ENCODE data around the gene APLP1. TPM values are rescaled to one million over a fixed set of nuclear protein-coding genes. Genes with fewer than 3 reads are reported as not detected.

APLP1 gene
- total RNA-seq, 1 donor from 2014 or later: 2.1 TPM

DNA sequence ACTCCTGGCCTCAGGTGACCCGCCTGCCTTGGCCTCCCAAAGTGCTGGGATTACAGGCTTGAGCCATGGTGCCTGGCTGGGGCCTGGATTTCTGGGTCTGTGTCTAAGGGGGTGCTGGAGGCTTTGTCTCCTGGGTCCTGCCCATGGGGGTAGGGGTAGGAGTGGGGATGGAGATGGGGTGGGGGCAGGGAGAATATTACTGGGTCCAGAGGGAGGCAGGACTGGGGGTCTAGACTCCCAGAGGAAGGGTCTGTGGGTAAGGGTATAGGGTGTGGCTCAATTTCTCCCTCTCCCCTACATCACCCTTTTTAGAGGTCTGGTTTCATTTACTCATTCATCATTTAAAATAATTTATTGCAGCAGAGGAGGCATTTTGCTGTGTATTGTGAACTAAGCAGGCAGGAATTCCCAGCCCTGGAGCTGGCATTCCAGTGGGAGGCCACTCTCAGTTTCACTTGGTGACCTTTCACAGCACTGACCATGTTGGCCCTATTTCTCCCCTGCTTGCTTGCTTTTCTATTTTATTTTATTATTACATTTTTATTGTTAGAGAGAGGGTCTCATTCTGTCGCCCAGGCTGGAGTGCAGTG, 32.8 kb downstream of the APLP1 start:
- Histone ChIP-seq H3K9me3 (ENCODE audit: control insufficient read depth in 3 of 3, low read length in 3 of 3) (no peaks in the 10 kb centered on the region), H3K9ac (ENCODE audit: low read depth in 1 of 3, low read length in 3 of 3) (peak overlapping the region in 1 of 3 donors; percentile 73), H3K4me3 (ENCODE audit: low read length in 3 of 3) (peak overlapping the region in 1 of 3 donors; percentile 72), H3K27me3 (ENCODE audit: control insufficient read depth in 3 of 3, insufficient read depth in 3 of 3, low read length in 3 of 3) (peaks cover 0 to 23% (median 6%) of the 10 kb centered on the region in 3 donors), H3K4me1 (ENCODE audit: control insufficient read depth in 3 of 3, insufficient read depth in 3 of 3, low read length in 3 of 3) (peaks cover 6 to 17% (median 15%) of the 10 kb centered on the region in 3 donors), H3K36me3 (ENCODE audit: control insufficient read depth in 3 of 3, insufficient read depth in 3 of 3, low read length in 3 of 3) (peaks cover 0 to 2% (median 0%) of the 10 kb centered on the region in 3 donors), H3K27ac (ENCODE audit: low read depth, low read length) (no peak overlapping the region)

DNA sequence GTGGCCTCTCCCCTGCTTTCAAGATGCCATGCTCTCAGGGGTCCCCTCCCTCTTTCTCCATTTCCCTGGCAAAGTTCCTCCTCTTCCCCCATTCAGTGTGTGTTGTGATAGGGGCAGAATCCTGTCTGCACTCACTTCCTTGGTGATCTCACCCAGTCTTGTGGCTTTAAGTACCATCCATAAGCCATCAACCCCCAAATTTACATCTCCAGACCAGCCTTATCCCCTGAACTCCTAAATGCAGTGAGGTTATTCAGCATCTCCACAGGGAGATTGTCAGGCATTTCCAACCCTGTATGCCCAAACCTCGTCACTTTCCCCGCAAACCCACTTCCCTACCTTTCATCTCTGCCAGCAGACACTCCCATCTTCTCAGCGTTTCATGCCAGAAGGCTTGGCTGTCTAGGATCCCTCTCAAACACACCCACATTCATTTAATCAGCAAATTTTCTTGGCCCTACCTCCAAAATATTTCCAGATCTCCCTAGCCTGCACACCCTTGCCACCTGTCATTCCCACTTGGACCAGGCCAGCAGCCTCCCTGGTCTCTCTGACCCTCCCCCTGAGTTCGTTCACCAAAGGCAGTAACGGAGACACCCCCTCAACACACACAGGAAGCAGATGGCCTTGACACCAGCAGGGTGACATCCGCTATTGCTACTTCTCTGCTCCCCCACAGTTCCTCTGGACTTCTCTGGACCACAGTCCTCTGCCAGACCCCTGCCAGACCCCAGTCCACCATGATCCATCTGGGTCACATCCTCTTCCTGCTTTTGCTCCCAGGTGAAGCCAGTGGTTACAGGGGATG, 33.7 kb downstream of the APLP1 start, which contains the start of gene HCST:
TSS of gene HCST (plus strand) at position 676 of the 808 bp plus-strand sequence. CDS start at position 741, 65 bp downstream.
- Histone ChIP-seq H3K4me1 (ENCODE audit: control insufficient read depth in 3 of 3, insufficient read depth in 3 of 3, low read length in 3 of 3) (peaks cover 6 to 17% (median 15%) of the 10 kb centered on the region in 3 donors), H3K9ac (ENCODE audit: low read depth in 1 of 3, low read length in 3 of 3) (peak within 1 kb of the TSS in 1 of 3 donors; percentile 53), H3K27ac (ENCODE audit: low read depth, low read length) (peak within 1 kb of the TSS; percentile 60), H3K27me3 (ENCODE audit: control insufficient read depth in 3 of 3, insufficient read depth in 3 of 3, low read length in 3 of 3) (peaks cover 0 to 23% (median 6%) of the 10 kb centered on the region in 3 donors), H3K9me3 (ENCODE audit: control insufficient read depth in 3 of 3, low read length in 3 of 3) (no peaks in the 10 kb centered on the region), H3K4me3 (ENCODE audit: low read length in 3 of 3) (peak within 1 kb of the TSS in 2 of 3 donors; percentile 38 to 40), H3K36me3 (ENCODE audit: control insufficient read depth in 3 of 3, insufficient read depth in 3 of 3, low read length in 3 of 3) (no peaks in the 10 kb centered on the region)

DNA sequence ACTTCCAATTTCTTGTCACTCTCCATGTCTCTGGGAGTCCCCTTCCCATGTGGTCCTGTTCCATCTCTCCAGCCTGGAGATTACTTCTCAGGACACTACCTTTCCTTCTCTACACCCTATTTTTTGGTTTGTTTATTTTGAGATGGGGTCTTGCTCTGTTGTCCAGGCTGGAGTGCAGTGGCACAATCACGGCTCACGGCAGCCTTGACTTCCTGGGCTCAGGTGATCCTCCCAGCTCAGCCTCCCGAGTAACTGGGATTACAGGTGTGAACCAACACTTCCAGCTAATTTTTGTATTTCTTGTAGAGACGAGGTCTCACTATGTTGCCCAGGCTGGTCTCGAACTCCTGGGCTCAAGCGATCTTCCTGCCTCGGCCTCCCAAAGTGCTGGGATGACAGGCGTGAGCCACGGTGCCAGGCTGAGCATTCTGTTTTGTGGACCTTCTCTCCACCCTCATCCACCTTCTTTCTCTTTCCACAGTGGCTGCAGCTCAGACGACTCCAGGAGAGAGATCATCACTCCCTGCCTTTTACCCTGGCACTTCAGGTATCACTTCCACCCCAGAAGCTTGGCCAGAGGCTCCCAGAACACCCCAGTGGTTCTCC, 34.6 kb downstream of the APLP1 start:
- H3K4me1 ChIP-seq (ENCODE audit: control insufficient read depth in 3 of 3, insufficient read depth in 3 of 3, low read length in 3 of 3): peaks cover 6 to 16% (median 13%) of the 10 kb centered on the region in 3 donors
- H3K27me3 ChIP-seq (ENCODE audit: control insufficient read depth in 3 of 3, insufficient read depth in 3 of 3, low read length in 3 of 3): peaks cover 0 to 17% (median 3%) of the 10 kb centered on the region in 3 donors
- peak overlapping the region in 1 of 3 donors; percentile 53 for H3K9ac ChIP-seq (ENCODE audit: low read depth in 1 of 3, low read length in 3 of 3)
- H3K36me3 ChIP-seq (ENCODE audit: control insufficient read depth in 3 of 3, insufficient read depth in 3 of 3, low read length in 3 of 3): no peaks in the 10 kb centered on the region
- H3K9me3 ChIP-seq (ENCODE audit: control insufficient read depth in 3 of 3, low read length in 3 of 3): no peaks in the 10 kb centered on the region
- H3K27ac ChIP-seq (ENCODE audit: low read depth, low read length): peak overlapping the region; percentile 60
- H3K4me3 ChIP-seq (ENCODE audit: low read length in 3 of 3): peak overlapping the region in 1 of 3 donors; percentile 40

DNA sequence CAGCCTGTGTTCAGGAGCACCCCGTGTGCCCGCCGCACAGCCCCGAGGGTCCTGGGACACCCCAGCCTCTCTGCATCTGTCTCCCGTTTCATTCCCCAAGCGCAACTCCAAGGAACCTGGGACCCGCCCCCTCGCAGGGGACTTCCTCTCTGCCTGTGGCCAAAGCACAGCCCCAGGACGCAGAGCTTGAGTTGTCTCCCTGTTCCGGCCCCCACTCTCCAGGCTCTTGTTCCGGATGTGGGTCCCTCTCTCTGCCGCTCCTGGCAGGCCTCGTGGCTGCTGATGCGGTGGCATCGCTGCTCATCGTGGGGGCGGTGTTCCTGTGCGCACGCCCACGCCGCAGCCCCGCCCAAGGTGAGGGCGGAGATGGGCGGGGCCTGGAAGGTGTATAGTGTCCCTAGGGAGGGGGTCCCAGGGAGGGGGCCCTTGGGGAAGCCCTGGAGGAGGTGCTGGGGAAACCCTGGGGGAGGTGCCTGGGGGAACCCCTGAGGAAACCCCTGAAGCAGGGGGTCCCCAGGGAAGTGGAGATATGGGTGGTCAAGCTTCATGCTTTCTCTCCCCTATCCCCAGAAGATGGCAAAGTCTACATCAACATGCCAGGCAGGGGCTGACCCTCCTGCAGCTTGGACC, 35.3 kb downstream of the APLP1 start:
- peaks cover 0 to 11% (median 6%) of the 10 kb centered on the region in 3 donors for H3K4me1 ChIP-seq (ENCODE audit: control insufficient read depth in 3 of 3, insufficient read depth in 3 of 3, low read length in 3 of 3)
- H3K9me3 ChIP-seq (ENCODE audit: control insufficient read depth in 3 of 3, low read length in 3 of 3): no peaks in the 10 kb centered on the region
- peak overlapping the region in 1 of 3 donors; percentile 32 for H3K4me3 ChIP-seq (ENCODE audit: low read length in 3 of 3)
- H3K27me3 ChIP-seq (ENCODE audit: control insufficient read depth in 3 of 3, insufficient read depth in 3 of 3, low read length in 3 of 3): peaks cover 0 to 14% (median 7%) of the 10 kb centered on the region in 3 donors
- peak overlapping the region in 1 of 3 donors; percentile 6 for H3K9ac ChIP-seq (ENCODE audit: low read depth in 1 of 3, low read length in 3 of 3)
- H3K27ac ChIP-seq (ENCODE audit: low read depth, low read length): peak overlapping the region; percentile 60
- H3K36me3 ChIP-seq (ENCODE audit: control insufficient read depth in 3 of 3, insufficient read depth in 3 of 3, low read length in 3 of 3): no peaks in the 10 kb centered on the region

DNA sequence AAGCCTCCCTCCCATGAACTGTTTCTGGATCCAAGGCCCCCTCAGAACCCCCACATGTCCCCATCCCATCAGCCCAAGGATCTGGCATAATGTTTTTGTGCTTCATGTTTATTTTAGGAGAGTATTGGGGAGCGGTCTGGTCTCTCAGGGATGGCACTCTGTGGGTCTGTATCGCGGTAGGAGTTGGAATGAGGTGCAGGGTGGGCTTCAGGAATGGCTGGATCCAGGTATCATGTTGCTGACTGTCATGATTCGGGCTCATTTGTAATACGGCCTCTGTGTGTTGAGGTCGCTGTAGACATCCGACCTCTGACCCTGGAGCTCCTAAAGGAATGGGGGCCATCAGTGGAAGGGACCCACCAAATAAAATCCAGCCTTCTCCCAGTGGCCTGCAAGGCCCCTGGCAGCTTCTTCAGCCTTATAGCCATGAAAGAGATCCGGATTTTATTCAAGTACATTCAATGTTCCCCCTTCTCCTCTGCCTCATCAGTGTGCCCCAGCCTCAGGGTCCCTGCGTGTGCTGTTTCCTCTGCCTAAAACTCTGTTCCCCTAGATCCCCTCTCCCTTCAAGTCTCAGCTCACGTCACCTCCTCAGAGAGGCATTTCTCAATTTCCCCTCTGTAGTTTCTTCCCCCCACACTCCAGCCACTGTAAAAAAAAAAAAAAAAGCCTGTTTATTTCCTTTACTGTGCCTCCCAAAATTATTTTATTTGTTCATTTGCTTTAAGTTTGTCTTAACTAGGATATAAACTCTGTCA, 36.1 kb downstream of the APLP1 start:
- H3K9ac ChIP-seq (ENCODE audit: low read depth in 1 of 3, low read length in 3 of 3): no peak overlapping the region
- peaks cover 0 to 22% (median 12%) of the 10 kb centered on the region in 3 donors for H3K27me3 ChIP-seq (ENCODE audit: control insufficient read depth in 3 of 3, insufficient read depth in 3 of 3, low read length in 3 of 3)
- H3K4me3 ChIP-seq (ENCODE audit: low read length in 3 of 3): no peak overlapping the region
- no peaks in the 10 kb centered on the region for H3K9me3 ChIP-seq (ENCODE audit: control insufficient read depth in 3 of 3, low read length in 3 of 3)
- no peaks in the 10 kb centered on the region for H3K36me3 ChIP-seq (ENCODE audit: control insufficient read depth in 3 of 3, insufficient read depth in 3 of 3, low read length in 3 of 3)
- peaks cover 0 to 6% (median 3%) of the 10 kb centered on the region in 3 donors for H3K4me1 ChIP-seq (ENCODE audit: control insufficient read depth in 3 of 3, insufficient read depth in 3 of 3, low read length in 3 of 3)
- H3K27ac ChIP-seq (ENCODE audit: low read depth, low read length): peak overlapping the region; percentile 40

DNA sequence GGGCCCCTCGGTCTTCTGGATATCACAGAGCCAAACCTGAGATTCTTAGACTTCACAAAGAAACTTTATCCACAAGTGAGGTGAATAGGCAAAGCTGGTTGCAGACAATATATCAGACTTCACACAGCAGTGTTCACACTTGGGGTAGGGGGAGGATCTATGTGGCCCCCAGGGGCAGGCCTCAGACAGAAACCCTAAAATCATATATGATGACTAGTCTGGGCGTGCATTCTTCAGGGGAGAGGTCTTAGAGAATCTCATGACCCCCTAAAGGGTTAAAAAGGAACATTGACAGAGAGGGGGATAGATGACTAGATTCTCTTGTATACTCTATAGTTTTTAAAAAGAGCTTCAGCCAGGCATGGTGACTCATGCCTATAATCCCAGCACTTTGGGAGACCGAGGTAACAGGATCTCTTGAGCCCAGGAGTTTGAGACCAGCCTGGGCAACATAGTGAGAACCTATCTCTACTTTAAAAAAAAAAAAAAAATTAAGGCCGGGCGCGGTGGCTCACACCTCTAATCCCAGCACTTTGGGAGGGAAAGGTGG, 36.9 kb downstream of the APLP1 start:
- H3K9ac ChIP-seq (ENCODE audit: low read depth in 1 of 3, low read length in 3 of 3): no peak overlapping the region
- no peak overlapping the region for H3K4me3 ChIP-seq (ENCODE audit: low read length in 3 of 3)
- peaks cover 0 to 3% (median under 1%) of the 10 kb centered on the region in 3 donors for H3K4me1 ChIP-seq (ENCODE audit: control insufficient read depth in 3 of 3, insufficient read depth in 3 of 3, low read length in 3 of 3)
- peaks cover 0 to 24% (median 14%) of the 10 kb centered on the region in 3 donors for H3K27me3 ChIP-seq (ENCODE audit: control insufficient read depth in 3 of 3, insufficient read depth in 3 of 3, low read length in 3 of 3)
- H3K27ac ChIP-seq (ENCODE audit: low read depth, low read length): peak overlapping the region; percentile 40
- H3K9me3 ChIP-seq (ENCODE audit: control insufficient read depth in 3 of 3, low read length in 3 of 3): no peaks in the 10 kb centered on the region
- H3K36me3 ChIP-seq (ENCODE audit: control insufficient read depth in 3 of 3, insufficient read depth in 3 of 3, low read length in 3 of 3): no peaks in the 10 kb centered on the region

DNA sequence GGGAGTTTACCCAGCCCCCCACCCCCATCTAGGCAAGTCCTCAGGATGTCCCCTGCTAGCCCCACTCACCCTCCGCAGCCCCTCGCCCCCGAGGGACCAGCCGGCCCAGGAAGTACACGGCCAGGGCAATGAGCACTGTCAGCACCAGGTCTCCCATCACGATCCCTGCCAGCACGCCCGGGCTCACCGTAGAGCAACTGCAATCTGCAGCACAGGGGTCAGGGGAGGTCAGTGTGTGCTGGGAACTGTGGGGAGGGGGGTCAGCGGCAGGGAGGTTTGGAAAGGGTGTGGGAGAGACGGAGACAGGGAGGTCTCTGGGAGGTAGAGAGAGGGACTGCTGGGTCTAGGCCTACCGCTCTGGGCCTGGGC, 39.0 kb downstream of the APLP1 start:
- Histone ChIP-seq H3K27ac (ENCODE audit: low read depth, low read length) (peak overlapping the region; percentile 60), H3K4me3 (ENCODE audit: low read length in 3 of 3) (peak overlapping the region in 2 of 3 donors; percentile 26 to 30), H3K4me1 (ENCODE audit: control insufficient read depth in 3 of 3, insufficient read depth in 3 of 3, low read length in 3 of 3) (no peaks in the 10 kb centered on the region)

DNA sequence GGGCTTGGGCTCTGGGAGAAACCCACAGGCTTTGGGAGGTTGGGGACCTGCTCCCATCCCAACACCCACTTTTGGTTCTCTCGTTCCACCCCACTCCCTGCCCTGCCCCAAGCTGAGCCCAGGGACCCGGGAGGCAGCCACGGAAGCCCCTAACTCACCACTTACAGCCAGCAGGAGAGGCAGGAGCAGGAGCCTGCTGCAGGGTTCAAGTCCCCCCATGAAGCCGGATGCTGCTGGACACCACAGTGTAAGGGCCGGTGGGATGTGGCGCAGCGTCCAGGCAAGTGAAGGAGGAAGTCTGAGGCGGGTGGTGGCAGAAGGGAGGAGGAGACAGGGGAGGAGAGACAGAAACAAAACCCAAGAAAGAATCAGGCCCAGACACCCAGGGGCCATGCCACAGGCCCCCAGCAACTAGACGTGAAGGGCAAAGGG, 39.7 kb downstream of the APLP1 start, which contains the start of gene TYROBP:
TSS of gene TYROBP (minus strand) at position 286 of the 432 bp plus-strand sequence. CDS start at position 219, 67 bp downstream.
- Histone ChIP-seq H3K9ac (ENCODE audit: low read depth in 1 of 3, low read length in 3 of 3) (peak within 1 kb of the TSS in 1 of 3 donors; percentile 14), H3K27ac (ENCODE audit: low read depth, low read length) (peak within 1 kb of the TSS; percentile 66), H3K4me3 (ENCODE audit: low read length in 3 of 3) (peak within 1 kb of the TSS in 2 of 3 donors; percentile 26 to 30), H3K36me3 (ENCODE audit: control insufficient read depth in 3 of 3, insufficient read depth in 3 of 3, low read length in 3 of 3) (no peaks in the 10 kb centered on the region), H3K27me3 (ENCODE audit: control insufficient read depth in 3 of 3, insufficient read depth in 3 of 3, low read length in 3 of 3) (peaks cover 2 to 14% (median 12%) of the 10 kb centered on the region in 3 donors), H3K4me1 (ENCODE audit: control insufficient read depth in 3 of 3, insufficient read depth in 3 of 3, low read length in 3 of 3) (no peaks in the 10 kb centered on the region), H3K9me3 (ENCODE audit: control insufficient read depth in 3 of 3, low read length in 3 of 3) (no peaks in the 10 kb centered on the region)

More for the DNA sequence above, 39.0 kb downstream of the APLP1 start:
- Histone ChIP-seq H3K9ac (ENCODE audit: low read depth in 1 of 3, low read length in 3 of 3) (peak overlapping the region in 1 of 3 donors; percentile 14), H3K36me3 (ENCODE audit: control insufficient read depth in 3 of 3, insufficient read depth in 3 of 3, low read length in 3 of 3) (no peaks in the 10 kb centered on the region), H3K9me3 (ENCODE audit: control insufficient read depth in 3 of 3, low read length in 3 of 3) (no peaks in the 10 kb centered on the region), H3K27me3 (ENCODE audit: control insufficient read depth in 3 of 3, insufficient read depth in 3 of 3, low read length in 3 of 3) (peaks cover 2 to 19% (median 14%) of the 10 kb centered on the region in 3 donors)
